Naive thymus-derived CD4-positive, alpha-beta T cell (primary cell): ENCODE measurements around the gene GLYAT. TPM values are rescaled to one million over a fixed set of nuclear protein-coding genes. Genes with fewer than 3 reads are reported as not detected.
A peak's percentile ranks its signal among the peaks of the same experiment; 100 is the strongest.

Experiments used
- ATAC-seq: fragments of 150-1000 bp; cut with Tn5 transposase; 2 replicates; pipeline ENCODE4 v1.10.0; 2021; ENCODE audit warnings: mild to moderate bottlenecking, moderate library complexity
- CTCF ChIA-PET: fragments of 350-600 bp; sonication (Branson Sonifier 250); formaldehyde crosslinking; loops from one replicate; lab custom pipeline; 2021; ENCODE audit warnings: antibody characterized with exemption; lab: Charles Lee
- POLR2A ChIA-PET: fragments of 350-600 bp; sonication (Branson Sonifier 250); formaldehyde crosslinking; loops from one replicate; lab custom pipeline; 2021; ENCODE audit warnings: antibody characterized with exemption, inconsistent platforms; lab: Charles Lee
- DNase-seq, 9 donors: peaks; one replicate each; pipeline versions ENCODE4 v3.0.0 to v3.0.0-alpha.2; 2020 to 2022; ENCODE audit warnings: mixed read lengths in 1 of 9
- H3K27ac ChIP-seq: one replicate; pipeline ENCODE4 v1.7.0; 2013; ENCODE audit warnings: mild to moderate bottlenecking, low read depth, low read length, moderate library complexity
- H3K27me3 ChIP-seq, 2 donors: one replicate each; pipeline ENCODE4 v1.7.0; 2013; ENCODE audit warnings: low read length in 2 of 2, mild to moderate bottlenecking in 2 of 2, moderate library complexity in 2 of 2; ENCODE audit not compliant: control insufficient read depth in 2 of 2, insufficient read depth in 2 of 2
- H3K36me3 ChIP-seq, 3 experiments: 1 replicate in 2 of 3; 2 replicates in 1 of 3; pipeline ENCODE4 v1.7.0; 2013; ENCODE audit warnings: low read length in 3 of 3, mild to moderate bottlenecking in 3 of 3, moderate library complexity in 1 of 3; ENCODE audit not compliant: insufficient read depth in 3 of 3, control insufficient read depth in 2 of 3
- H3K4me1 ChIP-seq, 2 donors: one replicate each; pipeline ENCODE4 v1.7.0; 2013; ENCODE audit warnings: low read length in 2 of 2, mild to moderate bottlenecking in 2 of 2, moderate library complexity in 1 of 2; ENCODE audit not compliant: control insufficient read depth in 2 of 2, insufficient read depth in 2 of 2
- H3K4me3 ChIP-seq: 2 replicates; pipeline ENCODE4 v1.7.0; 2013; ENCODE audit warnings: mild to moderate bottlenecking, low read length
- H3K9me3 ChIP-seq, 3 experiments: 1 replicate in 2 of 3; 2 replicates in 1 of 3; pipeline ENCODE4 v1.7.0; 2013; ENCODE audit warnings: low read length in 3 of 3; ENCODE audit not compliant: control insufficient read depth in 2 of 3
- H3K27ac Mint-ChIP-seq, 9 donors: one replicate each; pipeline ENCODE4 v1.8.0; 2020 to 2022; ENCODE audit warnings: mixed read lengths in 9 of 9, mild to moderate bottlenecking in 8 of 9, moderate library complexity in 5 of 9, inconsistent platforms in 2 of 9
- H3K27me3 Mint-ChIP-seq, 5 donors: one replicate each; pipeline ENCODE4 v1.8.0; 2021 to 2022; ENCODE audit warnings: mixed read lengths in 5 of 5, mild to moderate bottlenecking in 1 of 5
- H3K36me3 Mint-ChIP-seq, 5 donors: one replicate each; pipeline ENCODE4 v1.8.0; 2020 to 2022; ENCODE audit warnings: mixed read lengths in 5 of 5, mild to moderate bottlenecking in 3 of 5, inconsistent platforms in 1 of 5
- H3K4me1 Mint-ChIP-seq, 7 donors: one replicate each; pipeline ENCODE4 v1.8.0; 2020 to 2022; ENCODE audit warnings: mixed read lengths in 7 of 7, mild to moderate bottlenecking in 3 of 7, inconsistent platforms in 1 of 7
- H3K4me3 Mint-ChIP-seq, 10 donors: one replicate each; pipeline ENCODE4 v1.8.0; 2020 to 2022; ENCODE audit warnings: mild to moderate bottlenecking in 10 of 10, mixed read lengths in 10 of 10, moderate library complexity in 6 of 10, inconsistent platforms in 2 of 10
- H3K9me3 Mint-ChIP-seq, 11 donors: one replicate each; pipeline ENCODE4 v1.8.0; 2020 to 2022; ENCODE audit warnings: mixed read lengths in 11 of 11, mild to moderate bottlenecking in 4 of 11, inconsistent platforms in 1 of 11, moderate library complexity in 1 of 11
- intact Hi-C, 2 donors: fragments of 100-400 bp; cut with micrococcal nuclease; formaldehyde crosslinking; loops; one replicate each; pipeline ENCODE4 v1.15.1; 2023
- polyA plus RNA-seq, 2 donors: library from polyadenylated mRNA; unstranded; fragments of 300-500 nt; fragmentation: Illumina TruSeq; gene quantifications; one replicate each; pipeline ENCODE4 v1.2.3, GENCODE V29; 2021
- total RNA-seq, 6 experiments: library from RNA in 5 of 6; stranded (reverse) in 5 of 6; gene quantifications; 1 replicate in 5 of 6; 2 replicates in 1 of 6; pipeline ENCODE4 v1.2.3 and lab custom pipeline; 2021 to 2026

GLYAT gene
- total and polyA plus RNA-seq, 7 experiments from 2014 or later, result not detected

GRCh38 chr11:58768137-58768536, 36.4 kb upstream of the GLYAT start:
- peaks cover 0 to 3% (median 0%) of the 10 kb centered on the region in 11 donors for H3K9me3 Mint-ChIP-seq
- no peaks in the 10 kb centered on the region for H3K9me3 ChIP-seq
- no peak for DNase-seq
- peaks cover 0 to 11% (median 8%) of the 10 kb centered on the region in 5 donors for H3K27me3 Mint-ChIP-seq
- H3K36me3 ChIP-seq, result no peaks in the 10 kb centered on the region
- H3K27ac ChIP-seq, result no peak overlapping the region
- H3K4me3 ChIP-seq, result no peak overlapping the region
- peaks cover 0 to 8% (median 4%) of the 10 kb centered on the region in 7 donors for H3K4me1 Mint-ChIP-seq
- no peaks in the 10 kb centered on the region for H3K4me1 ChIP-seq
- H3K27ac Mint-ChIP-seq, result peak overlapping the region in 1 of 9 donors; percentile 24
- no peak for ATAC-seq
- CTCF ChIA-PET, result interaction anchor here (1.2 kb wide), 1 partner anchor 9 kb away, joined by 3 read pairs; no protein-coding TSS in a partner anchor
- peaks cover 0 to 3% (median 0%) of the 10 kb centered on the region in 5 donors for H3K36me3 Mint-ChIP-seq
- POLR2A ChIA-PET, result no interaction called here
- H3K27me3 ChIP-seq, result no peaks in the 10 kb centered on the region
- intact Hi-C loops, result loop anchor here in 1 of 2 donors (5.0 kb wide), 1 partner anchor 41 kb away; no protein-coding TSS in a partner anchor
- H3K4me3 Mint-ChIP-seq, result no peak overlapping the region

- intact Hi-C loops, result loop anchor here in 1 of 2 donors (5.0 kb wide), 1 partner anchor 38 kb away; no protein-coding TSS in a partner anchor
- Mint-ChIP-seq H3K4me1 (peaks cover 0 to 8% (median 0%) of the 10 kb centered on the region in 7 donors), H3K4me3 (no peak overlapping the region), H3K9me3 (peaks cover 0 to 5% (median 0%) of the 10 kb centered on the region in 11 donors), H3K27ac (no peak overlapping the region), H3K36me3 (peaks cover 0 to 9% (median 0%) of the 10 kb centered on the region in 5 donors), H3K27me3 (peaks cover 0 to 20% (median 0%) of the 10 kb centered on the region in 5 donors)
- Histone ChIP-seq H3K9me3 (no peaks in the 10 kb centered on the region), H3K4me1 (no peaks in the 10 kb centered on the region), H3K36me3 (no peaks in the 10 kb centered on the region), H3K4me3 (no peak overlapping the region), H3K27me3 (no peaks in the 10 kb centered on the region), H3K27ac (no peak overlapping the region)
- no peak for DNase-seq
- CTCF ChIA-PET, result no interaction called here
- no peak for ATAC-seq
- POLR2A ChIA-PET, result no interaction called here
Measured at GRCh38 chr11:58765078-58765477, 33.3 kb upstream of the GLYAT start.

- H3K36me3 Mint-ChIP-seq, result peaks cover 0 to 9% (median 0%) of the 10 kb centered on the region in 5 donors
- CTCF ChIA-PET, result interaction anchor here (2.2 kb wide), 1 partner anchor 9 kb away, joined by 5 read pairs; no protein-coding TSS in a partner anchor
- Histone ChIP-seq H3K9me3 (no peaks in the 10 kb centered on the region), H3K4me1 (no peaks in the 10 kb centered on the region), H3K27ac (no peak overlapping the region), H3K4me3 (no peak overlapping the region), H3K27me3 (no peaks in the 10 kb centered on the region), H3K36me3 (no peaks in the 10 kb centered on the region)
- no peaks in the 10 kb centered on the region for H3K4me1 Mint-ChIP-seq
- H3K27me3 Mint-ChIP-seq, result peaks cover 0 to 20% (median 0%) of the 10 kb centered on the region in 5 donors
- POLR2A ChIA-PET, result no interaction called here
- H3K27ac Mint-ChIP-seq, result no peak overlapping the region
- ATAC-seq, result no peak
- intact Hi-C loops, result no loop called here
- peaks cover 0 to 5% (median 0%) of the 10 kb centered on the region in 11 donors for H3K9me3 Mint-ChIP-seq
- no peak for DNase-seq
- H3K4me3 Mint-ChIP-seq, result no peak overlapping the region
Measured at GRCh38 chr11:58763120-58763490, 31.4 kb upstream of the GLYAT start.

- intact Hi-C loops, result no loop called here
- ChIA-PET POLR2A (no interaction called here), CTCF (interaction anchor here (1.0 to 2.2 kb wide), 2 partner anchors 10 to 25 kb away, joined by 3 to 5 read pairs; no protein-coding TSS in a partner anchor)
- ATAC-seq, result no peak
- Histone ChIP-seq H3K36me3 (no peaks in the 10 kb centered on the region), H3K4me3 (no peak overlapping the region), H3K9me3 (no peaks in the 10 kb centered on the region), H3K27me3 (no peaks in the 10 kb centered on the region), H3K27ac (no peak overlapping the region), H3K4me1 (no peaks in the 10 kb centered on the region)
- Mint-ChIP-seq H3K9me3 (peaks cover 0 to 5% (median 0%) of the 10 kb centered on the region in 11 donors), H3K4me1 (no peaks in the 10 kb centered on the region), H3K27me3 (peaks cover 0 to 20% (median 0%) of the 10 kb centered on the region in 5 donors), H3K4me3 (no peak overlapping the region), H3K27ac (no peak overlapping the region), H3K36me3 (peaks cover 0 to 9% (median 0%) of the 10 kb centered on the region in 5 donors)
- DNase-seq, result no peak
Measured at GRCh38 chr11:58762284-58763119, 30.8 kb upstream of the GLYAT start.

DNA sequence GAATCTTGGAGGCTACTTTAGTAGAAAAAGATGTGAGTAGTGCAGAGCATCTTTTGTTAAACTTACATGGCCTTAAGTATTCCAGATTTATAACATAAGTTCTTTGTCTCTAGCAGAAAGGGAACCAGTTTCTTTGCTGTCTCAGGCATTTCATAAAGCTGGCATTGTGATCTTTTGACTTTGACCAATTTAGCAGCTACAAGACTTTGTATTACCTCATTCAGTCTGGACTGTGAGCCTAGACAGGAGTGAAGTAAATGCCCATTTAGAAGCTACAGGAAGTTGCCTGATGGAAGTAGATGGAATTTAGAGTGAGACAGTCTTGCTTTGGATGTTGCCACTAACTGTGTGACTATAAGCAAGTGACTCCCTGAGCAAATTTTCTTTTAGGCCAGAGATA, 25.7 kb upstream of the GLYAT start:
- Mint-ChIP-seq H3K4me3 (no peak overlapping the region), H3K9me3 (peaks cover 0 to 3% (median 0%) of the 10 kb centered on the region in 11 donors), H3K27ac (no peak overlapping the region), H3K27me3 (peaks cover 0 to 2% (median 0%) of the 10 kb centered on the region in 5 donors), H3K4me1 (peaks cover 0 to 1% (median 0%) of the 10 kb centered on the region in 7 donors), H3K36me3 (no peaks in the 10 kb centered on the region)
- Histone ChIP-seq H3K27ac (no peak overlapping the region), H3K27me3 (no peaks in the 10 kb centered on the region), H3K4me3 (no peak overlapping the region), H3K4me1 (no peaks in the 10 kb centered on the region), H3K9me3 (no peaks in the 10 kb centered on the region), H3K36me3 (no peaks in the 10 kb centered on the region)
- ChIA-PET POLR2A (interaction anchor here (0.9 to 1.3 kb wide), 3 partner anchors 15 to 30 kb away, joined by 4 read pairs; no protein-coding TSS in a partner anchor), CTCF (interaction anchor here (1.1 kb wide), 1 partner anchor 42 kb away, joined by 3 read pairs; no protein-coding TSS in a partner anchor)
- DNase-seq, result no peak
- intact Hi-C loops, result no loop called here
- no peak for ATAC-seq

GRCh38 chr11:58745705-58746364, 14.1 kb upstream of the GLYAT start:
- Mint-ChIP-seq H3K27me3 (peaks cover 0 to 7% (median 0%) of the 10 kb centered on the region in 5 donors), H3K9me3 (peaks cover 2 to 34% (median 10%) of the 10 kb centered on the region in 11 donors), H3K27ac (no peak overlapping the region), H3K4me1 (peaks cover 2 to 16% (median 10%) of the 10 kb centered on the region in 7 donors), H3K4me3 (no peak overlapping the region), H3K36me3 (peaks cover 0 to 18% (median 4%) of the 10 kb centered on the region in 5 donors)
- H3K27me3 ChIP-seq, result no peaks in the 10 kb centered on the region
- H3K4me1 ChIP-seq, result no peaks in the 10 kb centered on the region
- H3K27ac ChIP-seq, result no peak overlapping the region
- H3K36me3 ChIP-seq, result no peaks in the 10 kb centered on the region
- intact Hi-C loops, result no loop called here
- ATAC-seq (no peak), DNase-seq (no peak)
- ChIA-PET CTCF (no interaction called here), POLR2A (no interaction called here)
- peaks cover 0 to 5% (median 0%) of the 10 kb centered on the region in 3 experiments for H3K9me3 ChIP-seq
- H3K4me3 ChIP-seq, result no peak overlapping the region
